ENCODE results near the gene PAX8.

The PAX8 gene

DNA sequence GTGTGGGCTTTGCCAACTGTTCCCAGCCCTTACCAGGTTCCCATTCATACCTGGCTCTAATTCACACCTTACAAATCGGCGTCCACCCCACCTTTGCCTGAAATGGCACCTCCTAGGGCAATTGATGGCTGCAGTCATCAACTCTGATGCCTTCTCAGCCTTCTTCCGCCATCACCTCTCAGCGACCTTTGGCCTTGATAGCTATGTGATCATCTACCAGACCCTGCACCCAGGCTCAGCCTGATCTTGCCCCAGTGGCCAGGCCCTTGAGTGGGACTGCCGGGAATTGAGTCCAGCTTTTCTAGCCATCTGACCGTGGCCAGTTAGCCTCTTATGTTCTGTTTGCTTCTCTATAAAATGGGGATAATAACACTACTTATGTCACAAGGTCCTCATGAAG, 72.5 kb downstream of the PAX8 start:
- H3K27ac ChIP-seq = no peak overlapping the region
- H4K20me1 ChIP-seq = peaks cover 0 to 13% (median 0%) of the 10 kb centered on the region in 11 experiments; a peak in 2 of 22 replicates
- H3K36me3 ChIP-seq = peaks cover 0 to 11% (median 5%) of the 10 kb centered on the region in 11 experiments; a peak in 12 of 22 replicates
- no peak overlapping the region for H3K4me3 ChIP-seq
- H3K27me3 ChIP-seq = peaks cover 0 to 20% (median 5%) of the 10 kb centered on the region in 11 experiments; a peak in 7 of 22 replicates
- no peak overlapping the region for H3K9ac ChIP-seq
- no peak for TF ChIP-seq Cebpa-rat (IDR thresholded peaks at IDR 0.05)
- no peaks in the 10 kb centered on the region for H3K9me3 ChIP-seq (replicated peaks in 1 of 11)
- H3K4me1 ChIP-seq = peaks cover 34 to 56% (median 41%) of the 10 kb centered on the region in 10 experiments
- H3K4me2 ChIP-seq = no peak overlapping the region

DNA sequence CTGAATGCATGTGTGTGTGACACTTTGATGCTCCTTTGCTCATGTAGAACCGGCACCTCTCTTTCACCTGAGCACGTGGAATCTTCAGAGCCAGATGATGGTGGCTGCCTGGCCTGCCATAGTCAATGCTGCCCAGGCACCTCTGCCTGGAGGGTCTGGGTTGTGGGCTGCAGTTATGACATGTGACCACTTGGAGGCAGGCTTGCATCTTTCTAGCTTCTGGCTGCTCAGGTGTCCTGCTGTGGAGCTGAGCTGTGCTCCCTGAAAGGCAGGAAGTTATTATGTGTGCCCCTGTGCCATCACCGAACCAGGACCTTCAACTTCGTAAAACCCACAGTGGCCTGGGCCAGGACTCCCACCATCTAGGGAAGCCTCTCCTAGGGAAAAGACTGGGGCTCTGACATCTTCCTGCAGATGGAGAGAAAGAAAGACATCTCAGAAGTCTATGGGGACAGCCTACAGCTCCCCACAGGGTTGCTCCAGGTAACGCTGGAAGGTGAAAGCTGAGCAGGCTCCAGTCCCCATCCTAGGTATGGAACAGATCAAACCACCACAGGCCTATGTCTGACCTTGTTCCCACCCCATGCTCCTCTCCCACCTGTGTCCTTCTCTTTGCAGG, 74.7 kb downstream of the PAX8 start:
- 0 out of 22 replicates have a peak, but pooled peaks cover 0 to 6% (median 0%) of the 10 kb centered on the region in 11 experiments for H3K27me3 ChIP-seq
- H3K9ac ChIP-seq = no peak overlapping the region; a peak in 1 of 22 replicates
- peak overlapping the region in 7 of 11 experiments; percentile 3 to 72 (median 18); a peak in 8 of 22 replicates for H3K4me2 ChIP-seq
- TF ChIP-seq Cebpa-rat (IDR thresholded peaks at IDR 0.05) = no peak
- no peak overlapping the region for H3K4me3 ChIP-seq
- H4K20me1 ChIP-seq = peaks cover 0 to 17% (median 0%) of the 10 kb centered on the region in 11 experiments; a peak in 2 of 22 replicates
- H3K9me3 ChIP-seq (replicated peaks in 1 of 11) = no peaks in the 10 kb centered on the region
- H3K27ac ChIP-seq = peak overlapping the region in 2 of 11 experiments; percentile 7 to 12; a peak in 3 of 22 replicates
- H3K4me1 ChIP-seq = peaks cover 30 to 55% (median 49%) of the 10 kb centered on the region in 10 experiments
- H3K36me3 ChIP-seq = peaks cover 0 to 34% (median 19%) of the 10 kb centered on the region in 11 experiments; a peak in 17 of 22 replicates

DNA sequence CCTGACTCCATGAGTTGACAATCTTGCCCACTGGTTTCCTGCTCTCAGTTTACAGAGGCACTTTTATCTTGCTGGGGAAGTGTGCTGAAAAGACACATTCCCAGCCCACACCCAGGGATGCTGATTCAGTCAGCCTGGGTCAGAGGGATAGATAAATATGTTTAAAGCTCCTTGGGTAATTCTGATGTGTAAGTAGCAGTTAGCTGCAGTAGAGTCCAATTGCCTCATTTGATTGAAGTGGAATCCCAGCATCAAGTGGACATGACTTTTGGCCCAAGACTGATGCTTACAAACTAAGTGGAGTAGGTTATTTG, 75.5 kb downstream of the PAX8 start:
- Histone ChIP-seq H3K4me1 (peaks cover 34 to 55% (median 49%) of the 10 kb centered on the region in 10 experiments), H3K36me3 (peaks cover 0 to 42% (median 28%) of the 10 kb centered on the region in 11 experiments; a peak in 17 of 22 replicates), H4K20me1 (peaks cover 0 to 23% (median 0%) of the 10 kb centered on the region in 11 experiments; a peak in 3 of 22 replicates), H3K9ac (0 out of 22 replicates have a peak overlapping the region, but pooled peaks of 2 of the 11 experiments have one; percentile 68 to 77), H3K27ac (peak overlapping the region in 2 of 11 experiments; percentile 62 to 74; a peak in 4 of 22 replicates), H3K4me2 (peak overlapping the region; percentile 49 to 84 (median 72); a peak in 20 of 22 replicates), H3K9me3 (replicated peaks in 1 of 11) (no peaks in the 10 kb centered on the region), H3K4me3 (no peak overlapping the region), H3K27me3 (no peaks in the 10 kb centered on the region)
- no peak for TF ChIP-seq Cebpa-rat (IDR thresholded peaks at IDR 0.05)

DNA sequence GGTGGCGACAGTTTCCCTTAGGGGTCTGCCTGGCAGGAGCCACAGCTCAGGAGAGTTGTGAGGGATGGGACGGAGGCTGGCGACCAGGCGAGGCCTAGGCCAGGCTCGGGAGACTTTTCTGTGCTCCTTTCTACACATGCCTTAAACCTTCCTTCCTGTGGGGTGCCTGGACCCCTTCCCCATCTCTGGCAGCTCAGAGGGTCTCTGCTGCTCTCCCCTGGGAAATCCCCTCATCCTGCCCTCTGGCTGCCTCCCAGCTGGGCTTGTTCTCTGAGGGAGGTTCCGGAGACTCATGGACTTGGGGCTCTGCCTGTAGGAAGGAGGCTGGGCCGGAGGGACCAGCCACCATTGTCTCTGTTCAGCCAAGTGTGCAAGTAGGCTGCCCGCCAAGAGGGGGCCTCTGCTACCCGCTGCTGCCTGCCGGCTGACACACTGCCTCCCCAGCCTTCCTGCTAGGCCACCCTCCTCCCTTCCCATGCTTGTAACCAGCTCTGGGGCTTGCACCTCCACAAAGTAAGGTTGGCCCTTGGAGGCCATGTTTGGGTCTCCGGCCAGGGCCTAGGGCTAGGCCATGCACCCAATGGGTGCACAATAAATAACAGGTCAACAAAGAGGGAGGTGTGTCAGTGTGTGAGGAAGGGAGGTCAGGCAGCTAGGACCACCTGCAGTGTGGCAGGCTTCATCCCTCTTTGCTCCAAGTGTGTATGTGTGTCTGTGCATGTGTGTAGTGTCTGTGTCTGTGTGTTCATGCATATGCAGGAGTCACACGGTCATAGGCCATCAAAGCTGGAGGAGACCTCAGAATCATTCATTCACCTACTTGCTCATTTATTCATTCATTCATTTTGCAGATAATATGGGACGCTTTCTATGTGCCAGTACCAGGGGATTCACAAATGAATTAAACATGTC, 76.2 kb downstream of the PAX8 start:
- Histone ChIP-seq H3K27me3 (no peaks in the 10 kb centered on the region), H4K20me1 (peaks cover 0 to 28% (median 0%) of the 10 kb centered on the region in 11 experiments; a peak in 3 of 22 replicates), H3K27ac (peak overlapping the region in 10 of 11 experiments; percentile 22 to 80 (median 62); a peak in 18 of 22 replicates), H3K9me3 (replicated peaks in 1 of 11) (no peaks in the 10 kb centered on the region), H3K4me2 (peak overlapping the region; percentile 49 to 84 (median 72)), H3K9ac (peak overlapping the region; percentile 15 to 77 (median 49); a peak in 19 of 22 replicates), H3K4me1 (peaks cover 36 to 55% (median 49%) of the 10 kb centered on the region in 10 experiments), H3K36me3 (peaks cover 0 to 48% (median 34%) of the 10 kb centered on the region in 11 experiments; a peak in 17 of 22 replicates), H3K4me3 (no peak overlapping the region)
- no peak for TF ChIP-seq Cebpa-rat (IDR thresholded peaks at IDR 0.05)

DNA sequence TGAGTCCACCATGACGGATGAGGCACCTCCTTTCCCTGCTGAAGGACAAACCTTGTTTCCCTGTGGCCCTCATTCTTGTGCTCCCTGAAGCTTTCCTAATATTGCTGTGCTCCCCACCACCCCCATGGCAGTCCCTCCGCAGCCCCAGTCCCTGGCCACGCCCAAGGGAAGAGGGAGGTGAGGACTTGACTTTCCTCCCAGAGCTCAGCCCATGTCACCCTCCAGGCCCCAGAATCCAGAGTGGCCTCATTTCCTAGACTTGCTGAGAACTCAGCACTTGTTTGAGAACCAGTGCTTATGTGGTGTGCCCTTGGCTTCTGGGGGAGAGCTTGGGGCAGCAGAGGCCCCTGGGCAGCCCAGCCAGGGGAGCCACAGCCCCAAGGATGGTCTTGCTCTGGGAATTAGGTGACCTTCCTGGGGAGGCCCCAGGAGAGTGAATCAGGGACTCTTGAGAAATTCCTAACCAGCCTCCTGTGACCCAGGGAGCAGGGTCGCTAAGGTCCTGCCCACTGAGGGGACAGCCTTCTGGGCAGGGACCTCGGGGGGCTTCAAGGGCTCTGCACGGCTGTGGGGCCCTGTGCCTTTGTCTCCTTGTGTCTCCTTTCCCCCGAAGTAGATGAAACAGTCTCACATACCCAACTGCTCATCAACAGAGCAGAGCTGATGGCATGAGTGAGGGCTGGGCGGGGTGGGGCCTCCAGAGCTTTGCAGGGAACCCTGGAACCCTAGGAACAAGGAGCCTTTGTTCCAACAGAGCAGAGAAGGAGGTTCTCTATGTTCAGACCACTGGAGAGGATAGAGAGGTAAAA, 77.0 kb downstream of the PAX8 start:
- Histone ChIP-seq H3K4me2 (peak overlapping the region; percentile 49 to 84 (median 72)), H3K9ac (peak overlapping the region; percentile 17 to 77 (median 49); a peak in 19 of 22 replicates), H3K27me3 (no peaks in the 10 kb centered on the region), H3K4me3 (no peak overlapping the region), H4K20me1 (peaks cover 0 to 36% (median 0%) of the 10 kb centered on the region in 11 experiments; a peak in 4 of 22 replicates), H3K4me1 (peaks cover 36 to 55% (median 49%) of the 10 kb centered on the region in 10 experiments), H3K36me3 (peaks cover 5 to 57% (median 40%) of the 10 kb centered on the region in 11 experiments; a peak in 17 of 22 replicates), H3K27ac (peak overlapping the region in 10 of 11 experiments; percentile 22 to 80 (median 62); a peak in 18 of 22 replicates), H3K9me3 (replicated peaks in 1 of 11) (no peaks in the 10 kb centered on the region)
- TF ChIP-seq Cebpa-rat (IDR thresholded peaks at IDR 0.05) = no peak

GRCh38 chr2:113200736-113201490, 77.8 kb downstream of the PAX8 start:
- Histone ChIP-seq H3K27ac (peak overlapping the region in 5 of 11 experiments; percentile 53 to 80 (median 62); a peak in 5 of 22 replicates), H3K9ac (peak overlapping the region in 1 of 11 experiments; percentile 34; a peak in 2 of 22 replicates), H3K4me3 (no peak overlapping the region), H3K36me3 (peaks cover 13 to 65% (median 42%) of the 10 kb centered on the region in 11 experiments; a peak in 17 of 22 replicates), H3K27me3 (no peaks in the 10 kb centered on the region), H3K4me2 (peak overlapping the region in 10 of 11 experiments; percentile 49 to 84 (median 70); a peak in 11 of 22 replicates), H3K9me3 (replicated peaks in 1 of 11) (no peaks in the 10 kb centered on the region), H4K20me1 (peaks cover 0 to 44% (median 0%) of the 10 kb centered on the region in 11 experiments; a peak in 4 of 22 replicates), H3K4me1 (peaks cover 36 to 55% (median 49%) of the 10 kb centered on the region in 10 experiments)
- TF ChIP-seq Cebpa-rat (IDR thresholded peaks at IDR 0.05) = no peak

GRCh38 chr2:113200236-113200635, 78.5 kb downstream of the PAX8 start:
- peaks cover 0 to 50% (median 0%) of the 10 kb centered on the region in 11 experiments; a peak in 4 of 22 replicates for H4K20me1 ChIP-seq
- no peak for TF ChIP-seq Cebpa-rat (IDR thresholded peaks at IDR 0.05)
- peak overlapping the region in 1 of 11 experiments; percentile 66; a peak in 1 of 22 replicates for H3K27ac ChIP-seq
- peak overlapping the region in 4 of 11 experiments; percentile 18 to 68 (median 32); a peak in 5 of 22 replicates for H3K4me2 ChIP-seq
- peaks cover 36 to 55% (median 49%) of the 10 kb centered on the region in 10 experiments for H3K4me1 ChIP-seq
- peaks cover 14 to 71% (median 43%) of the 10 kb centered on the region in 11 experiments; a peak in 17 of 22 replicates for H3K36me3 ChIP-seq
- peak overlapping the region in 1 of 11 experiments; percentile 12; a peak in 1 of 22 replicates for H3K9ac ChIP-seq
- no peak overlapping the region for H3K4me3 ChIP-seq
- H3K27me3 ChIP-seq = no peaks in the 10 kb centered on the region
- no peaks in the 10 kb centered on the region for H3K9me3 ChIP-seq (replicated peaks in 1 of 11)

Data from BLaER1 treated with 17β-estradiol and CSF1 and Interleukin-3, amounts not matched to agents 10 nM and 100 nM (cell line).